Measurements from ENCODE around the gene GATA2. TPM values are rescaled to one million over a fixed set of nuclear protein-coding genes. Genes with fewer than 3 reads are reported as not detected.
A peak's percentile ranks its signal among the peaks of the same experiment; 100 is the strongest.

Gene GATA2
- total and polyA plus RNA-seq, 2 of the 8 experiments (the other 6 are each of a cell fraction or from before 2014, with no cell fraction given): 0.03 to 0.30 TPM

DNA sequence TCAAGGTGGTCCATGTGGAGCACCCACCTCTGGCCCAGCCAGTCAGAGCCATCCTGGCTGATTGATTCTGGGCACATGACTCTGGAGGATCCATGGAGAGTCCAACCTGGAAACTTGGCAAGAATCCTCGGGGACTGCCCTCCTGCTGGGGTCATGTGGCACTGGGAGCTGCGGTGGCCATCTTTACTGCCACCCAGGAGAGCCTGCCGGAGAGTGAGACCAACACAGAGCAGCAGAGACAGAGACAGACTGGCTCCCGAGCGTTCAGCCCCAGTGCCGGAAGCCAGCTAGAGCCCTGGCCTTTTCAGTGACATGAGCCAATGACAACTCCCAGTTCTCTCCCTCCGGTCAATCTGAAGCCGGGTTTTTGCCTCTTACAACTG, 11.5 kb upstream of the GATA2 start:
- no peak overlapping the region for H3K4me2 ChIP-seq (ENCODE audit: insufficient read depth in 1 of 2, low read depth in 2 of 2, low read length in 2 of 2)
- H3K36me3 ChIP-seq (ENCODE audit: control insufficient read depth in 2 of 4, insufficient read depth in 4 of 4, low read length in 3 of 4): no peaks in the 10 kb centered on the region
- 87% methylated on average over 6 of the region's 8 CpGs; no CpG with 5 or more reads in 1 of the 2 experiments for WGBS, 2 experiments (ENCODE audit: extremely low coverage in 1 of 2, insufficient coverage in 1 of 2, insufficient read length in 1 of 2, insufficient replicate concordance in 2 of 2, low coverage in 1 of 2, low lambda C conversion rate in 2 of 2, missing lambda C conversion rate in 1 of 2)
- H2BK120ac ChIP-seq (replicated peaks; ENCODE audit: low read depth, low read length): no peak overlapping the region
- H2BK5ac ChIP-seq (ENCODE audit: low read depth, low read length): no peak overlapping the region
- H3K9me3 ChIP-seq (ENCODE audit: insufficient read depth in 2 of 2, low read depth in 1 of 2, low read length in 1 of 2): no peaks in the 10 kb centered on the region
- H3K14ac ChIP-seq (ENCODE audit: insufficient read length): no peak overlapping the region
- H3K23me2 ChIP-seq (ENCODE audit: low read depth, low read length): no peaks in the 10 kb centered on the region
- H3K27ac ChIP-seq (ENCODE audit: low read depth, low read length): no peak overlapping the region
- H2BK15ac ChIP-seq (ENCODE audit: low read length): no peak overlapping the region
- H4K91ac ChIP-seq (replicated peaks; ENCODE audit: insufficient read length, low read length): no peak overlapping the region
- ChIA-PET CTCF (ENCODE audit: partially characterized antibody) (interaction anchor here (0.7 to 3.8 kb wide), 12 partner anchors 13 to 308 kb away, joined by 3 to 21 read pairs (median 6); no protein-coding TSS in a partner anchor), POLR2A (ENCODE audit: partially characterized antibody) (no interaction called here)
- H3K23ac ChIP-seq (ENCODE audit: insufficient read length): no peak overlapping the region
- no peak overlapping the region for H2BK12ac ChIP-seq (ENCODE audit: low read depth, low read length)
- no peak overlapping the region for H2AFZ ChIP-seq (ENCODE audit: low read length)
- no peaks in the 10 kb centered on the region; a peak in 3 of 7 replicates for H3K27me3 ChIP-seq (replicated peaks in 1 of 4; ENCODE audit: control insufficient read depth in 3 of 4, extremely low read depth in 1 of 4, insufficient read depth in 3 of 4, low read length in 3 of 4)
- H3K79me2 ChIP-seq (ENCODE audit: control insufficient read depth in 1 of 2, insufficient read depth in 2 of 2, low read length in 2 of 2): no peaks in the 10 kb centered on the region
- peak overlapping the region in 1 of 4 experiments; percentile 4; a peak in 1 of 7 replicates for H3K9ac ChIP-seq (replicated peaks in 1 of 4; ENCODE audit: extremely low read depth in 1 of 4, low read depth in 3 of 4, low read length in 3 of 4)
- H3K4me3 ChIP-seq (ENCODE audit: extremely low read depth in 1 of 4, insufficient read depth in 2 of 4, low read depth in 3 of 4, low read length in 4 of 4): no peak overlapping the region
- no peak overlapping the region for H3K56ac ChIP-seq (replicated peaks; ENCODE audit: insufficient read length, low read depth, low read length)
- H3K4ac ChIP-seq (replicated peaks; ENCODE audit: insufficient read length, low read depth, low read length): no peak overlapping the region
- no peaks in the 10 kb centered on the region for H3K79me1 ChIP-seq (ENCODE audit: low read depth, low read length)
- no peak overlapping the region for H4K8ac ChIP-seq (ENCODE audit: extremely low read depth, insufficient read depth, low read length)
- H4K5ac ChIP-seq (ENCODE audit: insufficient read length, low read depth, low read length): no peak overlapping the region
- no peak overlapping the region for H3K18ac ChIP-seq (ENCODE audit: extremely low read depth, low read length)
- FAIRE-seq (no peak), DNase-seq (ENCODE audit: low read depth in 1 of 2, low spot score in 2 of 2) (no peak)
- no peaks in the 10 kb centered on the region for H4K20me1 ChIP-seq (replicated peaks in 1 of 2; ENCODE audit: control insufficient read depth in 1 of 2, insufficient read depth in 2 of 2, low read length in 2 of 2)
- H2BK20ac ChIP-seq (ENCODE audit: low read length): no peak overlapping the region
- H2AK5ac ChIP-seq (ENCODE audit: low read depth, low read length): no peak overlapping the region
- no peaks in the 10 kb centered on the region for H3K4me1 ChIP-seq (replicated peaks in 1 of 4; ENCODE audit: control insufficient read depth in 3 of 4, insufficient read depth in 4 of 4, low read length in 3 of 4)
- TF ChIP-seq TEAD4 (IDR thresholded peaks at IDR 0.05; ENCODE audit: low read depth, low read length): no peak
- TF ChIP-seq, protein P1, sequence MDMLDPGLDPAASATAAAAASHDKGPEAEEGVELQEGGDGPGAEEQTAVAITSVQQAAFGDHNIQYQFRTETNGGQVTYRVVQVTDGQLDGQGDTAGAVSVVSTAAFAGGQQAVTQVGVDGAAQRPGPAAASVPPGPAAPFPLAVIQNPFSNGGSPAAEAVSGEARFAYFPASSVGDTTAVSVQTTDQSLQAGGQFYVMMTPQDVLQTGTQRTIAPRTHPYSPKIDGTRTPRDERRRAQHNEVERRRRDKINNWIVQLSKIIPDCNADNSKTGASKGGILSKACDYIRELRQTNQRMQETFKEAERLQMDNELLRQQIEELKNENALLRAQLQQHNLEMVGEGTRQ (IDR thresholded peaks at IDR 0.05; ENCODE audit: low read length): no peak
- TF ChIP-seq, protein P2, sequence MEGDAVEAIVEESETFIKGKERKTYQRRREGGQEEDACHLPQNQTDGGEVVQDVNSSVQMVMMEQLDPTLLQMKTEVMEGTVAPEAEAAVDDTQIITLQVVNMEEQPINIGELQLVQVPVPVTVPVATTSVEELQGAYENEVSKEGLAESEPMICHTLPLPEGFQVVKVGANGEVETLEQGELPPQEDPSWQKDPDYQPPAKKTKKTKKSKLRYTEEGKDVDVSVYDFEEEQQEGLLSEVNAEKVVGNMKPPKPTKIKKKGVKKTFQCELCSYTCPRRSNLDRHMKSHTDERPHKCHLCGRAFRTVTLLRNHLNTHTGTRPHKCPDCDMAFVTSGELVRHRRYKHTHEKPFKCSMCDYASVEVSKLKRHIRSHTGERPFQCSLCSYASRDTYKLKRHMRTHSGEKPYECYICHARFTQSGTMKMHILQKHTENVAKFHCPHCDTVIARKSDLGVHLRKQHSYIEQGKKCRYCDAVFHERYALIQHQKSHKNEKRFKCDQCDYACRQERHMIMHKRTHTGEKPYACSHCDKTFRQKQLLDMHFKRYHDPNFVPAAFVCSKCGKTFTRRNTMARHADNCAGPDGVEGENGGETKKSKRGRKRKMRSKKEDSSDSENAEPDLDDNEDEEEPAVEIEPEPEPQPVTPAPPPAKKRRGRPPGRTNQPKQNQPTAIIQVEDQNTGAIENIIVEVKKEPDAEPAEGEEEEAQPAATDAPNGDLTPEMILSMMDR (IDR thresholded peaks at IDR 0.05; ENCODE audit: control extremely low read depth in 1 of 3, insufficient read depth in 1 of 3, low read depth in 1 of 3, low read length in 3 of 3): no peak
- TF ChIP-seq, protein P3, sequence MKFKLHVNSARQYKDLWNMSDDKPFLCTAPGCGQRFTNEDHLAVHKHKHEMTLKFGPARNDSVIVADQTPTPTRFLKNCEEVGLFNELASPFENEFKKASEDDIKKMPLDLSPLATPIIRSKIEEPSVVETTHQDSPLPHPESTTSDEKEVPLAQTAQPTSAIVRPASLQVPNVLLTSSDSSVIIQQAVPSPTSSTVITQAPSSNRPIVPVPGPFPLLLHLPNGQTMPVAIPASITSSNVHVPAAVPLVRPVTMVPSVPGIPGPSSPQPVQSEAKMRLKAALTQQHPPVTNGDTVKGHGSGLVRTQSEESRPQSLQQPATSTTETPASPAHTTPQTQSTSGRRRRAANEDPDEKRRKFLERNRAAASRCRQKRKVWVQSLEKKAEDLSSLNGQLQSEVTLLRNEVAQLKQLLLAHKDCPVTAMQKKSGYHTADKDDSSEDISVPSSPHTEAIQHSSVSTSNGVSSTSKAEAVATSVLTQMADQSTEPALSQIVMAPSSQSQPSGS (IDR thresholded peaks at IDR 0.05; ENCODE audit: low read length): no peak
- no peak for TF ChIP-seq CEBPB (IDR thresholded peaks at IDR 0.05; ENCODE audit: low read depth, low read length)
- TF ChIP-seq CTBP2 (IDR thresholded peaks at IDR 0.05; ENCODE audit: borderline replicate concordance, insufficient read depth, insufficient read length, low read length): no peak
- no peak for TF ChIP-seq NRF1 (IDR thresholded peaks at IDR 0.05; ENCODE audit: low read depth, low read length)
- TF ChIP-seq CHD1 (IDR thresholded peaks at IDR 0.05; ENCODE audit: low read depth, low read length): no peak
- TF ChIP-seq EZH2 (IDR thresholded peaks at IDR 0.05; ENCODE audit: low read depth, low read length, severe bottlenecking): no peak
